ENCODE measurements around the gene PPP6R2.

The PPP6R2 gene

DNA sequence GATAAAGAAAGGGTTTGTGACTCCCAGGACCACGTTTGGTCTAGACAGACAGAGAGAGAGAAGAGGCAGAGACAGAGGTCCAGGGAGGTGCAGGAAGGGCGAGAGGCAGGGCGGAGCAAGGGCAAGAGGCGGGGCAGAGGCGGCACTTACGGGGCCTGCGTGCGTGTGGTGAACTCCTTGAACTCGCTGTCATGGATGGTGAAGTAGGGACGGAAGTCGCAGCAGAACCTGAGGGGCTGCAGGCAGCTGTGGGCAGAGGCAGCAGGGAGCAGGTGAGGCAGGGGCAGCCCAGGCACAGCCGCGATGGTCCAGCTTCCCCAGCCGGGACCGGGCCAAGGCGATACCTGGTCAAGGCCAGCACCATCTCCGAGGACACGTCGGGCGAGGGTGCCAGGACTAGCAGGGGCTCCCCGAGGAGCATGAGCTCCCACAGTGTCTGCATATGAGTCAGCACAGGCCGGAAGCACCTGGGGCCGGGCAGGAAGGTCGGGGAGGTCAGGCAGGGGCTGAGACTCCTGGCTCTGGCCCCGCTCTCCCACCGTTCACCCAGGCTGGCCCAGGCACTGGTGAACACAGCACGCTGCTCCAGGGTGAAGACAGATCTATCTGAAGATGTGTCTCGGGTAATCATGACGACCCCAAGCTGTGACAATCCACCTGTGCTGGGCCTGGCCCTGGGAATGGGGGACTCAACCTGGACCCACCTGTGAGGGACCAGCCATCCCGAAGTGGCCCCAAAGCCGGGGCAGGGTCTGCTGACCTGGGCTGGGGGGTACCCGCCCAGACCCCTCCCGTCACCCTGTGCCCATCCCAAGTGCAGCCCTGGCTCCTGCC is 28.5 kb upstream of the PPP6R2 start:
- no peak for DNase-seq (ENCODE audit: low read depth)
- TF ChIP-seq, protein P1, sequence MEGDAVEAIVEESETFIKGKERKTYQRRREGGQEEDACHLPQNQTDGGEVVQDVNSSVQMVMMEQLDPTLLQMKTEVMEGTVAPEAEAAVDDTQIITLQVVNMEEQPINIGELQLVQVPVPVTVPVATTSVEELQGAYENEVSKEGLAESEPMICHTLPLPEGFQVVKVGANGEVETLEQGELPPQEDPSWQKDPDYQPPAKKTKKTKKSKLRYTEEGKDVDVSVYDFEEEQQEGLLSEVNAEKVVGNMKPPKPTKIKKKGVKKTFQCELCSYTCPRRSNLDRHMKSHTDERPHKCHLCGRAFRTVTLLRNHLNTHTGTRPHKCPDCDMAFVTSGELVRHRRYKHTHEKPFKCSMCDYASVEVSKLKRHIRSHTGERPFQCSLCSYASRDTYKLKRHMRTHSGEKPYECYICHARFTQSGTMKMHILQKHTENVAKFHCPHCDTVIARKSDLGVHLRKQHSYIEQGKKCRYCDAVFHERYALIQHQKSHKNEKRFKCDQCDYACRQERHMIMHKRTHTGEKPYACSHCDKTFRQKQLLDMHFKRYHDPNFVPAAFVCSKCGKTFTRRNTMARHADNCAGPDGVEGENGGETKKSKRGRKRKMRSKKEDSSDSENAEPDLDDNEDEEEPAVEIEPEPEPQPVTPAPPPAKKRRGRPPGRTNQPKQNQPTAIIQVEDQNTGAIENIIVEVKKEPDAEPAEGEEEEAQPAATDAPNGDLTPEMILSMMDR (IDR thresholded peaks at IDR 0.05; ENCODE audit: insufficient read depth, low read depth, low read length, missing control alignments) = no peak
- no peak overlapping the region for H3K4me3 ChIP-seq (ENCODE audit: low read length)

- TF ChIP-seq, protein P1 (IDR thresholded peaks at IDR 0.05; ENCODE audit: insufficient read depth, low read depth, low read length, missing control alignments) = no peak
Observed at GRCh38 chr22:50315289-50316113, 27.6 kb upstream of the PPP6R2 start.

GRCh38 chr22:50316114-50317065 is 26.7 kb upstream of the PPP6R2 start:
- no peak overlapping the region for H3K4me3 ChIP-seq (ENCODE audit: low read length)
- TF ChIP-seq, protein P1 (IDR thresholded peaks at IDR 0.05; ENCODE audit: insufficient read depth, low read depth, low read length, missing control alignments) = no peak
- no peak for DNase-seq (ENCODE audit: low read depth)

More at GRCh38 chr22:50315289-50316113, 27.6 kb upstream of the PPP6R2 start:
- DNase-seq (ENCODE audit: low read depth) = no peak
- no peak overlapping the region for H3K4me3 ChIP-seq (ENCODE audit: low read length)

DNA sequence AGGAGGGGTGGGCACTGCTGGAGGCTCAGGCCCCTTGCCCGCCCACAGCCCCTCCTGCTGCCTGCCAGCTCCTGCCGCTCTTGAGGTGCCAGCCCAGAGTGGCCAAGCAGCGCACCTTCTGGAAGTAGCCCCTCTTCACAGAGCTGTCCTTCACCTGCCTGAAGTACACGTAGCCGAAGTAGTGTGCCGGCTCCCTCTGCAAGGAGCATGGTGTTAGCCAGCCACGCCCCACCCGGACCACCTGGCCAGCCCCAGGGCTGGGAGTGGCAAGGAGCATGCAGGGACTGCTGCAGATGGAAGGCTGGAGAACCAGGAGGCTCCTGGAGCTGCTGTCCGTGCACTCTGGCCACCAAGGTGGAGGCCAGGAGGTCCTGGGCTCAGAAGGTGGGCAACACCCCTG is 25.9 kb upstream of the PPP6R2 start:
- H3K4me3 ChIP-seq (ENCODE audit: low read length) = no peak overlapping the region
- TF ChIP-seq, protein P1 (IDR thresholded peaks at IDR 0.05; ENCODE audit: insufficient read depth, low read depth, low read length, missing control alignments) = no peak
- DNase-seq (ENCODE audit: low read depth) = no peak

DNA sequence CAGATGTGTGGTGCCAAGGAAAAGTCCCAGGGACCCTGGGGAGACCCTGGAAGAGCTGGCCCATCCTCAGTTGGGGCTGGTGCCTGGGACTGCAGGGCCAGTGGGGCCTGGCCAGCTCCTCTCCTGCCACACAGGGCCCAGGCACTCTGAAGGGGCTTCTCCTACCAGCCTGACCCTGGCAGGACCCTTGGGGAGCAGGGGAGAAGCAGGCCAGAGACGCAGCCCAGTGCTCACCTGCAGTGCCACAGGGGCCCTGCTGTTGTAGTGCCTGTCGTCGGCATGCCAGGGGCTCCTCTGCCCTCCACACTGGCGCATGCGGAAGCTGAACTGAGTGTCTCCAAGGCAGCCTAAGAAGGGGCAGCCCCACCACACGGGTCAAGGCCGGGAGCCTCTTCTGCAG is 25.5 kb upstream of the PPP6R2 start:
- TF ChIP-seq, protein P1 (IDR thresholded peaks at IDR 0.05; ENCODE audit: insufficient read depth, low read depth, low read length, missing control alignments) = no peak
- no peak for DNase-seq (ENCODE audit: low read depth)
- no peak overlapping the region for H3K4me3 ChIP-seq (ENCODE audit: low read length)

- no peak overlapping the region for H3K4me3 ChIP-seq (ENCODE audit: low read length)
- no peak for DNase-seq (ENCODE audit: low read depth)
- TF ChIP-seq, protein P1 (IDR thresholded peaks at IDR 0.05; ENCODE audit: insufficient read depth, low read depth, low read length, missing control alignments) = no peak
Observed at GRCh38 chr22:50318356-50318697, 24.8 kb upstream of the PPP6R2 start.

Data from epithelial cell of esophagus (primary cell).